Mesothelial cell of epicardium (in vitro differentiated cells): Measurements from ENCODE around the gene ABCA2. TPM values are rescaled to one million over a fixed set of nuclear protein-coding genes. Genes with fewer than 3 reads are reported as not detected.

Experiments used
- DNase-seq, 2 experiments: peaks; one replicate each; pipeline ENCODE4 v3.0.0; 2021; ENCODE audit warnings: low spot score in 2 of 2; ENCODE audit not compliant: unreplicated experiment in 2 of 2
- H3K27ac Mint-ChIP-seq: 2 replicates; pipeline ENCODE4 v1.8.0; 2021; ENCODE audit warnings: mixed read lengths
- H3K27me3 Mint-ChIP-seq: 2 replicates; pipeline ENCODE4 v1.8.0; 2021; ENCODE audit warnings: low read depth, mixed read lengths
- H3K36me3 Mint-ChIP-seq: 2 replicates; pipeline ENCODE4 v1.8.0; 2021; ENCODE audit warnings: mixed read lengths
- H3K4me1 Mint-ChIP-seq: 2 replicates; pipeline ENCODE4 v1.8.0; 2021; ENCODE audit warnings: mixed read lengths
- H3K4me3 Mint-ChIP-seq: 2 replicates; pipeline ENCODE4 v1.8.0; 2021; ENCODE audit warnings: mild to moderate bottlenecking, moderate library complexity, mixed read lengths
- H3K9me3 Mint-ChIP-seq: 2 replicates; pipeline ENCODE4 v1.8.0; 2021; ENCODE audit warnings: mixed read lengths
- total RNA-seq: library from RNA; stranded (reverse); gene quantifications from 3 replicates; pipeline ENCODE4 v1.2.1, GENCODE V29; 2021
- TF ChIP-seq, protein P1 (sequence below): fragments of 200-600 bp; sonication (generic); IDR thresholded peaks from one replicate; pipeline ENCODE4 v1.5.0; 2021; ENCODE audit warnings: antibody characterized with exemption; ENCODE audit not compliant: unreplicated experiment

Gene ABCA2
- total RNA-seq, 1 donor from 2014 or later = 58.7 TPM

DNA sequence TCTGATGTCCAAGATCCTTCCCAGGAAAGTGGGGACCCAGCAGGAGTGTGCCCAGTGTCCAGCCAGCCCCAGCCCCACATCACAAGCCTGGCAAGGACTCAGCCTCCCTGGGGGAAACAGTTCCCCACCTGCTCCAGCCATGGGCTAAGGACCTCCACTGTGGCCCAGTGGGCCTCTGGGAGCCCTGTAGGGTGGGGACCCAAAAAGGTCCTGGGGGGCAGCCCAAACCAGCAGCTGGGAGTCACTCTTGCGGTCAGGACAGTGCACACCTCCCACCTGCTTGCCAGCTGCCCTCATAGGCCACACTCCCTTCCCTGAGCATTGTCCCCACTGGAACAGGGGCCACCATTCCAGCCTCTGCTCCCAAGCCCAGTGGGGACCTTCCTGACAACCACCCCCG lies 1.7 kb downstream of the ABCA2 start:
- no peak overlapping the region for H3K27ac Mint-ChIP-seq
- peak overlapping the region; percentile 77 for H3K4me3 Mint-ChIP-seq
- no peak for DNase-seq
- TF ChIP-seq, protein P1, sequence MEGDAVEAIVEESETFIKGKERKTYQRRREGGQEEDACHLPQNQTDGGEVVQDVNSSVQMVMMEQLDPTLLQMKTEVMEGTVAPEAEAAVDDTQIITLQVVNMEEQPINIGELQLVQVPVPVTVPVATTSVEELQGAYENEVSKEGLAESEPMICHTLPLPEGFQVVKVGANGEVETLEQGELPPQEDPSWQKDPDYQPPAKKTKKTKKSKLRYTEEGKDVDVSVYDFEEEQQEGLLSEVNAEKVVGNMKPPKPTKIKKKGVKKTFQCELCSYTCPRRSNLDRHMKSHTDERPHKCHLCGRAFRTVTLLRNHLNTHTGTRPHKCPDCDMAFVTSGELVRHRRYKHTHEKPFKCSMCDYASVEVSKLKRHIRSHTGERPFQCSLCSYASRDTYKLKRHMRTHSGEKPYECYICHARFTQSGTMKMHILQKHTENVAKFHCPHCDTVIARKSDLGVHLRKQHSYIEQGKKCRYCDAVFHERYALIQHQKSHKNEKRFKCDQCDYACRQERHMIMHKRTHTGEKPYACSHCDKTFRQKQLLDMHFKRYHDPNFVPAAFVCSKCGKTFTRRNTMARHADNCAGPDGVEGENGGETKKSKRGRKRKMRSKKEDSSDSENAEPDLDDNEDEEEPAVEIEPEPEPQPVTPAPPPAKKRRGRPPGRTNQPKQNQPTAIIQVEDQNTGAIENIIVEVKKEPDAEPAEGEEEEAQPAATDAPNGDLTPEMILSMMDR = no peak
- H3K9me3 Mint-ChIP-seq = no peaks in the 10 kb centered on the region
- peaks cover 8% of the 10 kb centered on the region for H3K4me1 Mint-ChIP-seq
- H3K27me3 Mint-ChIP-seq = no peaks in the 10 kb centered on the region
- H3K36me3 Mint-ChIP-seq = no peaks in the 10 kb centered on the region

DNA sequence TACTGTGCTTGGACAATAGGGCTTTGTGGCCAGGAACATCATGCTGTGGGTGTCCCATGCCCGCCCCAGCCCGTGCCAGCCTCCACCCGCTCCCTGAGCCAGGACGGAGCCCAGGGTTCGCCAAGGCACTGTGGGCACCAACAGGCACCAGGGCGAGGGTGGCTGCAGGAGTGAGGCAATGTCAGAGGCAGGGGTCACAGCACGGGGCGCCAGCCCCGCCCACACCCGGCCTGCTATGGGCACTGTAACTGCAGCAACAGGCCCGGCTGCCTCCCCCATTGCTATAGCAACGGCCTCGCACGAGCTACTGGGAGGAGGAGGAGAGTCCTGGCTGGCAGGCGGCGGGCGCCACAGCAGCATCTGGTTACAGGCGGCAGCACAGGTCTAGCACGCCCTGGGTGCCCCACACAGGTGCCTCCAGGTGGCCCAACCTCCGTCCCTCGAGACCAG lies 2.5 kb downstream of the ABCA2 start:
- H3K4me3 Mint-ChIP-seq = no peak overlapping the region
- TF ChIP-seq, protein P1 = no peak
- peaks cover 8% of the 10 kb centered on the region for H3K4me1 Mint-ChIP-seq
- no peaks in the 10 kb centered on the region for H3K36me3 Mint-ChIP-seq
- H3K9me3 Mint-ChIP-seq = no peaks in the 10 kb centered on the region
- DNase-seq = no peak
- no peak overlapping the region for H3K27ac Mint-ChIP-seq
- no peaks in the 10 kb centered on the region for H3K27me3 Mint-ChIP-seq

DNA sequence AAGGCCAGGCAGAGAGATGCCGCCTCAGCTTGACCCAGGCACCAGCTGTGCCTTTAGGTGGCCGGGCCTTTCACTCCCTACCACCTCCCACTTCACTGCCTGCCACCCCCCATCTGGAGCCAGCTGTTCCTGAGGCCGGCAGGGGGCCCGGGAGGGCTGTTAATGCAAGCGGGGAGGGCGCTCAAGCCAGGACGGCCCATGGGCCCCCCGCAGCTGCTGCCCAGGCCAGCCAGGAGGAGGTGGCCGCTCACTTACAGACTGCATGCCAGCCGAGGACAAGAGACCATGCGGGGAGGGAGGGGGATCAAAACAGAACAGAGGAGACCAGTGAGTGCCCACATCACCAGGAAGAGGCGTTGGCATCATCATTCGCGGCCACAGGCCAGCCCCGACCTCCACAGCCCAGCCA lies 4.5 kb downstream of the ABCA2 start:
- TF ChIP-seq, protein P1 = no peak
- Mint-ChIP-seq H3K4me3 (no peak overlapping the region), H3K9me3 (no peaks in the 10 kb centered on the region), H3K27me3 (no peaks in the 10 kb centered on the region), H3K36me3 (peaks cover under 1% of the 10 kb centered on the region), H3K4me1 (peaks cover 3% of the 10 kb centered on the region), H3K27ac (no peak overlapping the region)
- no peak for DNase-seq

DNA sequence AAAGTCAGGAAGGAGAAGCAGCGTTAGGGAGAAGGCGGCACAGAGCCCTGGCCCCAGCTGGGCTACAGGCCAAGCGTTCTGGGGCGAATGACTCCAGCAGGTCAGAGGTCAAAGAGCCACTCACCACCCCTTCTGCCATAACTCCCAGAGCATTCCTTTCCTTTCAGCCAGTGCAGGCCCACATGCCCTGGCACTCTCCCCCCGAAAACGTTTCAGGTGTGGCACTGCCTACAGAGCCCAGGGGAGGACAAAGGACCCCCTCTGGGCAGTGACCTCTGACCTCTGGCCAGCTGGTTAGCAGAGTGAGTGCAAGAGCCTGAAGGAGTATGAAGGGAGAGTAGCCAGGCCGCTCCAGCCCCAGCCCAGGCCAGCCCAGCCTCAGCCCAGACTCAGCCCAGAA lies 4.9 kb downstream of the ABCA2 start:
- no peaks in the 10 kb centered on the region for H3K27me3 Mint-ChIP-seq
- no peak overlapping the region for H3K4me3 Mint-ChIP-seq
- H3K4me1 Mint-ChIP-seq = peaks cover 3% of the 10 kb centered on the region
- no peak overlapping the region for H3K27ac Mint-ChIP-seq
- no peaks in the 10 kb centered on the region for H3K9me3 Mint-ChIP-seq
- TF ChIP-seq, protein P1 = no peak
- H3K36me3 Mint-ChIP-seq = peaks cover 1% of the 10 kb centered on the region
- no peak for DNase-seq

DNA sequence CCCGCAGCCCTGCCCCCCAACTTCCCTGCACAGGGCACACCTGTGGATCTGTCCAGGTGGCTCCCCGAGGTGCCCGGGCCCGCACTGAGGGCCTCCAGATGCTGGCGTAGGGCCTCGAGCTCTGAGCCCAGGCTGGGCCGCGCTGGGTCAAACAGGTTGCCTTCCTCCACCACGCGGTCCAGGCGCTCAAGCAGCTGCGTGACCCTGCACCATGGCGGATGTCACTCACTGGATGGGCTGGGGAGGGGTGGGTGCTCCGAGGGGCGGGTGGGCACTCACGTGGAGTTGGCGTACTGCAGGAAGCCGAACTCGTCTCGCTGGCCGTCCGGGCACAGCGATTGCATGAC lies 5.4 kb downstream of the ABCA2 start:
- TF ChIP-seq, protein P1 = no peak
- no peaks in the 10 kb centered on the region for H3K9me3 Mint-ChIP-seq
- peaks cover 3% of the 10 kb centered on the region for H3K4me1 Mint-ChIP-seq
- DNase-seq = no peak
- no peak overlapping the region for H3K4me3 Mint-ChIP-seq
- peaks cover 1% of the 10 kb centered on the region for H3K36me3 Mint-ChIP-seq
- H3K27me3 Mint-ChIP-seq = no peaks in the 10 kb centered on the region
- no peak overlapping the region for H3K27ac Mint-ChIP-seq
